ENCODE data around the gene RPE65. TPM values are rescaled to one million over a fixed set of nuclear protein-coding genes. Genes with fewer than 3 reads are reported as not detected.

Gene RPE65
- total and polyA plus RNA-seq, 2 of the 8 experiments (the other 6 are each of a cell fraction or from before 2014, with no cell fraction given): not detected

- Histone ChIP-seq H3K36me3 (ENCODE audit: control insufficient read depth in 2 of 4, insufficient read depth in 4 of 4, low read length in 3 of 4) (peaks cover 13 to 63% (median 31%) of the 10 kb centered on the region in 4 experiments), H3K4ac (replicated peaks; ENCODE audit: insufficient read length, low read depth, low read length) (no peak overlapping the region), H2BK12ac (ENCODE audit: low read depth, low read length) (no peak overlapping the region), H3K4me2 (ENCODE audit: insufficient read depth in 1 of 2, low read depth in 2 of 2, low read length in 2 of 2) (no peak overlapping the region), H2AK5ac (ENCODE audit: low read depth, low read length) (no peak overlapping the region), H3K9me3 (ENCODE audit: insufficient read depth in 2 of 2, low read depth in 1 of 2, low read length in 1 of 2) (no peaks in the 10 kb centered on the region), H3K27ac (ENCODE audit: low read depth, low read length) (no peak overlapping the region), H4K91ac (replicated peaks; ENCODE audit: insufficient read length, low read length) (no peak overlapping the region), H4K5ac (ENCODE audit: insufficient read length, low read depth, low read length) (no peak overlapping the region), H2BK120ac (replicated peaks; ENCODE audit: low read depth, low read length) (no peak overlapping the region), H3K23me2 (ENCODE audit: low read depth, low read length) (no peaks in the 10 kb centered on the region), H2AFZ (ENCODE audit: low read length) (no peak overlapping the region), H3K23ac (ENCODE audit: insufficient read length) (no peak overlapping the region), H3K14ac (ENCODE audit: insufficient read length) (no peak overlapping the region), H2BK15ac (ENCODE audit: low read length) (no peak overlapping the region), H3K4me1 (replicated peaks in 1 of 4; ENCODE audit: control insufficient read depth in 3 of 4, insufficient read depth in 4 of 4, low read length in 3 of 4) (no peaks in the 10 kb centered on the region), H3K56ac (replicated peaks; ENCODE audit: insufficient read length, low read depth, low read length) (no peak overlapping the region), H3K9ac (replicated peaks in 1 of 4; ENCODE audit: extremely low read depth in 1 of 4, low read depth in 3 of 4, low read length in 3 of 4) (no peak overlapping the region), H3K4me3 (ENCODE audit: extremely low read depth in 1 of 4, insufficient read depth in 2 of 4, low read depth in 3 of 4, low read length in 4 of 4) (no peak overlapping the region), H3K79me2 (ENCODE audit: control insufficient read depth in 1 of 2, insufficient read depth in 2 of 2, low read length in 2 of 2) (no peaks in the 10 kb centered on the region), H4K20me1 (replicated peaks in 1 of 2; ENCODE audit: control insufficient read depth in 1 of 2, insufficient read depth in 2 of 2, low read length in 2 of 2) (no peaks in the 10 kb centered on the region), H4K8ac (ENCODE audit: extremely low read depth, insufficient read depth, low read length) (no peak overlapping the region), H3K18ac (ENCODE audit: extremely low read depth, low read length) (no peak overlapping the region), H2BK20ac (ENCODE audit: low read length) (no peak overlapping the region), H3K27me3 (replicated peaks in 1 of 4; ENCODE audit: control insufficient read depth in 3 of 4, extremely low read depth in 1 of 4, insufficient read depth in 3 of 4, low read length in 3 of 4) (no peaks in the 10 kb centered on the region), H2BK5ac (ENCODE audit: low read depth, low read length) (no peak overlapping the region), H3K79me1 (ENCODE audit: low read depth, low read length) (no peaks in the 10 kb centered on the region)
- 75% methylated on average over 2 of the region's 2 CpGs; no CpG with 5 or more reads in 1 of the 2 experiments for WGBS, 2 experiments (ENCODE audit: extremely low coverage in 1 of 2, insufficient coverage in 1 of 2, insufficient read length in 1 of 2, insufficient replicate concordance in 2 of 2, low coverage in 1 of 2, low lambda C conversion rate in 2 of 2, missing lambda C conversion rate in 1 of 2)
- FAIRE-seq (no peak), DNase-seq (ENCODE audit: low read depth in 1 of 2, low spot score in 2 of 2) (no peak)
- TF ChIP-seq MAFK (IDR thresholded peaks at IDR 0.05; ENCODE audit: low read depth, low read length) (no peak), TEAD4 (IDR thresholded peaks at IDR 0.05; ENCODE audit: low read depth, low read length) (no peak), SP2 (IDR thresholded peaks at IDR 0.05; ENCODE audit: low read length) (no peak), EP300 (IDR thresholded peaks at IDR 0.05; ENCODE audit: borderline replicate concordance in 1 of 2, low read depth in 2 of 2, low read length in 2 of 2) (no peak)
- TF ChIP-seq, protein P1, sequence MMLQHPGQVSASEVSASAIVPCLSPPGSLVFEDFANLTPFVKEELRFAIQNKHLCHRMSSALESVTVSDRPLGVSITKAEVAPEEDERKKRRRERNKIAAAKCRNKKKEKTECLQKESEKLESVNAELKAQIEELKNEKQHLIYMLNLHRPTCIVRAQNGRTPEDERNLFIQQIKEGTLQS (IDR thresholded peaks at IDR 0.05; ENCODE audit: insufficient read depth, low read depth, low read length): no peak
- CTCF ChIA-PET (ENCODE audit: partially characterized antibody): interaction anchor here (0.6 to 2.6 kb wide), 3 partner anchors 8 to 468 kb away, joined by 3 to 16 read pairs (median 3); no protein-coding TSS in a partner anchor
- POLR2A ChIA-PET (ENCODE audit: partially characterized antibody): interaction anchor here (0.9 kb wide), 1 partner anchor 1895 kb away, joined by 3 read pairs; no protein-coding TSS in a partner anchor
Observed at GRCh38 chr1:68478662-68479061, 28.9 kb upstream of the RPE65 start.

Measured in H1 (cell line).